ENCODE measurements around the gene CDC42BPA. TPM values are rescaled to one million over a fixed set of nuclear protein-coding genes. Genes with fewer than 3 reads are reported as not detected.

Gene CDC42BPA
- polyA plus RNA-seq, 1 donor from 2014 or later: 22.9 TPM

DNA sequence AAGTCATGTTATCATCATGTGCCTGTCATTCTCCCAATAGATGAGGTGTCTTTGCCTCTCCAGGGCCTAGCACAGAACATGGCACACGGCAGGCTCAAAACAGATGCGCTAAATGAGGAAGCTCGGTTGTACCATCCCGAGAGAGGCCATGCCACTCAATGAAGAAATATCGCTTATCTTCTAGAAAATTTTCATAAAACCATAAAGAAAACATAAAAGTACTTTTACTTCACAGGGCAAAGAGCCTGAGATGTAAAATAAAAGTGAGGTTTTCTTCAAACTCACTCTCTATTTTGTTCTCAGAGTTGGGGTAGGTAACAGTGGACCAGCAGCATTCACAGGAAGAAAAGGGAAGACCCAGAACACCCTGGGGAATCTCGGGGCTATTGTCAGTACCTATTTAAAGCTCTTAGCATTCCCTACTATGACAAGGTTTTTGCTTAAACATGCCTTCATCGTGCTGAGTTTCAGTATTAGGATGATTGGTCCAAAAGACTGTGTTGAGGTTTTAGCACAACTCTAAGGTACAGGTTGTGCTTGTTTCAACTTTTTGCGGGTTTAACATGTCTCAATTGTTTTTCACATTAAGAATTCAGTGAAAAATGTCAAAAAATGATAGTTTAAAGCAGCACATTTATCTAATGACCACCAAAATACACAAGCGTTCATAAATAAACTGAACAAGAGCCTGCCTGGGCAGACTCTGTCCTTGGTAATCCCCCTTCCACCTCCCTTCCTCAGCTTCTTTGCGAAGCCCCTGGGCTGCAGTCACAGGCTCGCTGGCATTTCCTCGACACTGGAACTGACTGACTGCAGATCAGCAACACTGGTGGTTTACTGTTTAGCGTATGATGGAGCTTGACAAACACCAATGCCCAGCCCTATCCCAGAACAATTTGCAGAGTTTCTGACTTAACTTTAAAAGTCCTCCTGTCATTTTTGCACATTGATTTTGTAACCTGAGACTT lies 322.6 kb downstream of the CDC42BPA start:
- Histone ChIP-seq H4K20me1 (ENCODE audit: insufficient read depth) (no peaks in the 10 kb centered on the region), H3K79me2 (replicated peaks; ENCODE audit: insufficient read depth, low read length) (no peaks in the 10 kb centered on the region), H3K4me3 (ENCODE audit: low read length) (no peak overlapping the region), H3K36me3 (ENCODE audit: insufficient read depth, low read length) (no peaks in the 10 kb centered on the region), H3K9me2 (ENCODE audit: insufficient read depth, low read length) (no peaks in the 10 kb centered on the region), H3F3A (ENCODE audit: insufficient read depth, low read length, poor library complexity, severe bottlenecking) (no peaks in the 10 kb centered on the region), H3K9ac (ENCODE audit: low read length) (no peak overlapping the region), H3K27ac (ENCODE audit: low read length) (no peak overlapping the region), H3K27me3 (ENCODE audit: insufficient read depth, low read depth, low read length) (no peaks in the 10 kb centered on the region), H2AFZ (ENCODE audit: low read depth, low read length) (no peak overlapping the region), H3K9me3 (ENCODE audit: low read length) (no peaks in the 10 kb centered on the region), H3K4me2 (ENCODE audit: low read length) (no peak overlapping the region)
- TF ChIP-seq RAD21 (conservative IDR thresholded peaks at IDR 0.05) (no peak), CTCF (IDR thresholded peaks at IDR 0.05; ENCODE audit: poor library complexity, severe bottlenecking) (no peak), MXI1 (conservative IDR thresholded peaks at IDR 0.05; ENCODE audit: poor library complexity, severe bottlenecking) (no peak), POLR2AphosphoS5 (IDR thresholded peaks at IDR 0.05) (no peak), SMC3 (conservative IDR thresholded peaks at IDR 0.05; ENCODE audit: poor library complexity) (no peak), EZH2 (IDR thresholded peaks at IDR 0.05; ENCODE audit: borderline replicate concordance, insufficient read depth, low read length, poor library complexity, severe bottlenecking) (no peak), TAF1 (IDR thresholded peaks at IDR 0.05; ENCODE audit: low read depth) (no peak), EP300 (conservative IDR thresholded peaks at IDR 0.05; ENCODE audit: poor library complexity, severe bottlenecking) (no peak)
- TF ChIP-seq, protein P1, sequence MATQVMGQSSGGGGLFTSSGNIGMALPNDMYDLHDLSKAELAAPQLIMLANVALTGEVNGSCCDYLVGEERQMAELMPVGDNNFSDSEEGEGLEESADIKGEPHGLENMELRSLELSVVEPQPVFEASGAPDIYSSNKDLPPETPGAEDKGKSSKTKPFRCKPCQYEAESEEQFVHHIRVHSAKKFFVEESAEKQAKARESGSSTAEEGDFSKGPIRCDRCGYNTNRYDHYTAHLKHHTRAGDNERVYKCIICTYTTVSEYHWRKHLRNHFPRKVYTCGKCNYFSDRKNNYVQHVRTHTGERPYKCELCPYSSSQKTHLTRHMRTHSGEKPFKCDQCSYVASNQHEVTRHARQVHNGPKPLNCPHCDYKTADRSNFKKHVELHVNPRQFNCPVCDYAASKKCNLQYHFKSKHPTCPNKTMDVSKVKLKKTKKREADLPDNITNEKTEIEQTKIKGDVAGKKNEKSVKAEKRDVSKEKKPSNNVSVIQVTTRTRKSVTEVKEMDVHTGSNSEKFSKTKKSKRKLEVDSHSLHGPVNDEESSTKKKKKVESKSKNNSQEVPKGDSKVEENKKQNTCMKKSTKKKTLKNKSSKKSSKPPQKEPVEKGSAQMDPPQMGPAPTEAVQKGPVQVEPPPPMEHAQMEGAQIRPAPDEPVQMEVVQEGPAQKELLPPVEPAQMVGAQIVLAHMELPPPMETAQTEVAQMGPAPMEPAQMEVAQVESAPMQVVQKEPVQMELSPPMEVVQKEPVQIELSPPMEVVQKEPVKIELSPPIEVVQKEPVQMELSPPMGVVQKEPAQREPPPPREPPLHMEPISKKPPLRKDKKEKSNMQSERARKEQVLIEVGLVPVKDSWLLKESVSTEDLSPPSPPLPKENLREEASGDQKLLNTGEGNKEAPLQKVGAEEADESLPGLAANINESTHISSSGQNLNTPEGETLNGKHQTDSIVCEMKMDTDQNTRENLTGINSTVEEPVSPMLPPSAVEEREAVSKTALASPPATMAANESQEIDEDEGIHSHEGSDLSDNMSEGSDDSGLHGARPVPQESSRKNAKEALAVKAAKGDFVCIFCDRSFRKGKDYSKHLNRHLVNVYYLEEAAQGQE (IDR thresholded peaks at IDR 0.05; ENCODE audit: borderline replicate concordance): no peak

DNA sequence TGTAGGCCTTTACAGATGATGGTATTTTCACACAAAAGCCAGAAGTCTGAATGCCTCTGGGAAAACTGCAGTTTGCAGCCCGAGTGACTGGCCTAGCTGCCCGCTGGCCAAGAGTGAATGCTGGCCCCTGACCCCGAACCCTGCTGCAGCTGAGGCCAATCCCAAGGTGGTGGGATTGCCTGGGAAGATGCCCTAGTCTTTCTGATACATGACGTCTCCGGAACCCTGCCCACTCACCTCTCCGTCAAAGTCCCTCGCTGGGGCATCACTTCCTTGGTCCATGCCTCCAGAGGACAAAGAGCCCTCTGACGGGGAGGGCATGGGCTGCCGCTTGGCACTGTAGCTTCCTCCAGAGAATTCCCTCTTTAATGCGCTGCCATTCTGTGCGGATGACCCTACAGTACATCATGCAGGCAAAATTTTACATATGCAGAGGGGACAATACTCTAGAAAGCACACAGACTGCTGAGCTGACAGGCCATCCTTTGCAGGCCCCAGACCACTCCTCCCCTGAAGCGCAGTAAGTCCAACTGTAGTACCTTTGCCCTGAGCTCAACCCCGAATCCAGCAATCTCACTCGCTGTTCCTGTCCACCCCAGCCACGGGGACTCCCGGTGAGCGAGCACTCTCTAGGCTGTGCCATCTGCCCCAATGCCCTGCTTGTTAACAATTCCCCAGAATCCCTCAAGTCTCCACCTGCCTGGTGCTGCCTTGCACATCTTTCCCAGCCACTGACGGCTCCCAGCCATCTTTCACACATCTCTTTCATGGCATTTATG lies 323.5 kb downstream of the CDC42BPA start:
- no peak overlapping the region for H3K4me2 ChIP-seq (ENCODE audit: low read length)
- H3K79me2 ChIP-seq (replicated peaks; ENCODE audit: insufficient read depth, low read length): no peaks in the 10 kb centered on the region
- no peaks in the 10 kb centered on the region for H4K20me1 ChIP-seq (ENCODE audit: insufficient read depth)
- H3K9ac ChIP-seq (ENCODE audit: low read length): peak overlapping the region; percentile 26
- H3K27ac ChIP-seq (ENCODE audit: low read length): peak overlapping the region; percentile 59
- no peaks in the 10 kb centered on the region for H3K9me2 ChIP-seq (ENCODE audit: insufficient read depth, low read length)
- H2AFZ ChIP-seq (ENCODE audit: low read depth, low read length): no peak overlapping the region
- no peak overlapping the region for H3K4me3 ChIP-seq (ENCODE audit: low read length)
- TF ChIP-seq EZH2 (IDR thresholded peaks at IDR 0.05; ENCODE audit: borderline replicate concordance, insufficient read depth, low read length, poor library complexity, severe bottlenecking) (no peak), EP300 (conservative IDR thresholded peaks at IDR 0.05; ENCODE audit: poor library complexity, severe bottlenecking) (no peak), MXI1 (conservative IDR thresholded peaks at IDR 0.05; ENCODE audit: poor library complexity, severe bottlenecking) (no peak)
- TF ChIP-seq, protein P1 (IDR thresholded peaks at IDR 0.05; ENCODE audit: borderline replicate concordance): no peak
- no peaks in the 10 kb centered on the region for H3K27me3 ChIP-seq (ENCODE audit: insufficient read depth, low read depth, low read length)
- H3K36me3 ChIP-seq (ENCODE audit: insufficient read depth, low read length): no peaks in the 10 kb centered on the region
- no peaks in the 10 kb centered on the region for H3F3A ChIP-seq (ENCODE audit: insufficient read depth, low read length, poor library complexity, severe bottlenecking)
- no peaks in the 10 kb centered on the region for H3K9me3 ChIP-seq (ENCODE audit: low read length)
